Activated T-helper 1 cell treated with anti-CD3 and anti-CD28 coated beads, Interleukin-12 subunit alpha, Interleukin-12 subunit beta, Interleukin-2, Interleukin-4 antibody, amounts not matched to agents 30 ng/mL and 10 ng/mL and 1 ng/mL, durations not matched to agents 14 hours and 24 hours and 36 hours (primary cell): ENCODE data around the gene KDM4C. TPM values are rescaled to one million over a fixed set of nuclear protein-coding genes. Genes with fewer than 3 reads are reported as not detected.
A peak's percentile ranks its signal among the peaks of the same experiment; 100 is the strongest.
"Not testable (repeated sequence)": the region's sequence is repeated elsewhere in the genome, so short reads cannot be mapped to it uniquely, and the experiment has no call there.

Experiments used
- DNase-seq: peaks from one replicate; pipeline ENCODE4 v3.0.0; 2021; ENCODE audit warnings: low spot score
- H3K27ac Mint-ChIP-seq: one replicate; pipeline ENCODE4 v1.8.0; 2021; ENCODE audit warnings: mild to moderate bottlenecking, mixed read lengths
- H3K27me3 Mint-ChIP-seq: one replicate; pipeline ENCODE4 v1.8.0; 2022; ENCODE audit warnings: mild to moderate bottlenecking, moderate library complexity, mixed read lengths; ENCODE audit not compliant: insufficient read depth
- H3K36me3 Mint-ChIP-seq: one replicate; pipeline ENCODE4 v1.8.0; 2021; ENCODE audit warnings: low read depth, mixed read lengths
- H3K4me1 Mint-ChIP-seq: one replicate; pipeline ENCODE4 v1.8.0; 2021; ENCODE audit warnings: low read depth, mixed read lengths
- H3K4me3 Mint-ChIP-seq: one replicate; pipeline ENCODE4 v1.8.0; 2021; ENCODE audit warnings: mild to moderate bottlenecking, moderate library complexity, mixed read lengths
- H3K9me3 Mint-ChIP-seq: one replicate; pipeline ENCODE4 v1.8.0; 2021; ENCODE audit warnings: mixed read lengths
- intact Hi-C: fragments of 100-400 bp; cut with micrococcal nuclease; formaldehyde crosslinking; loops from one replicate; pipeline ENCODE4 v1.15.1; 2024
- total RNA-seq: library from RNA; stranded (reverse); gene quantifications from 2 replicates; pipeline ENCODE4 v1.2.3, GENCODE V29; 2022

KDM4C gene
- total RNA-seq, 1 donor from 2014 or later = 35.9 TPM

GRCh38 chr9:6739218-6739617, 18.6 kb upstream of the KDM4C start:
- DNase-seq = no peak
- no peaks in the 10 kb centered on the region for H3K9me3 Mint-ChIP-seq

GRCh38 chr9:6748861-6749260, 8.9 kb upstream of the KDM4C start:
- peaks cover 12% of the 10 kb centered on the region for H3K4me1 Mint-ChIP-seq
- H3K36me3 Mint-ChIP-seq, H3K4me3 Mint-ChIP-seq, intact Hi-C loops, H3K9me3 Mint-ChIP-seq, H3K27ac Mint-ChIP-seq, H3K27me3 Mint-ChIP-seq, DNase-seq: not testable (repeated sequence)

More at GRCh38 chr9:6739218-6739617, 18.6 kb upstream of the KDM4C start:
- Mint-ChIP-seq H3K27ac (no peak overlapping the region), H3K36me3 (no peaks in the 10 kb centered on the region), H3K4me3 (no peak overlapping the region), H3K4me1 (no peaks in the 10 kb centered on the region), H3K27me3 (no peaks in the 10 kb centered on the region)
- intact Hi-C loops = loop anchor here (5.0 kb wide), 1 partner anchor 152 kb away; no protein-coding TSS in a partner anchor

DNA sequence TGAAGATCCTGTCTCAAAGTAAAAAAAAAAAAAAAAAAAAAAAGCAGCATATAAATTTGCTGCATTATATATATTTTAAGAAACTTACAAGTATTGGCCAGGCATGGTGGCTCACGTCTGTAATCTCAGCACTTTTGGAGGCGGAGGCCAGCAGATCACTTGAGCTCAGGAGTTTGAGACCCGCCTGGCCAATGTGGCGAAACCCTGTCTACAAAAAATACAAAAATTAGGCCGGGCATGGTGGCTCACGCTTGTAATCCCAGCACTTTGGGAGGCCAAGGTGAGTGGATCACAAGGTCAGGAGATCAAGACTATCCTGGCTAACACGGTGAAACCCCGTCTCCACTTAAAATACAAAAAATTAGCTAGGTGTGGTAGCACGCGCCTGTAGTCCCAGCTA, 2.9 kb upstream of the KDM4C start:
- H3K27ac Mint-ChIP-seq, H3K27me3 Mint-ChIP-seq, H3K4me3 Mint-ChIP-seq, H3K9me3 Mint-ChIP-seq, DNase-seq, H3K36me3 Mint-ChIP-seq: not testable (repeated sequence)
- peaks cover 20% of the 10 kb centered on the region for H3K4me1 Mint-ChIP-seq
- intact Hi-C loops = loop anchor here (5.0 to 10.0 kb wide), 8 partner anchors 62 to 1128 kb away; partner anchors contain the start of genes ERMP1 and RIC1

DNA sequence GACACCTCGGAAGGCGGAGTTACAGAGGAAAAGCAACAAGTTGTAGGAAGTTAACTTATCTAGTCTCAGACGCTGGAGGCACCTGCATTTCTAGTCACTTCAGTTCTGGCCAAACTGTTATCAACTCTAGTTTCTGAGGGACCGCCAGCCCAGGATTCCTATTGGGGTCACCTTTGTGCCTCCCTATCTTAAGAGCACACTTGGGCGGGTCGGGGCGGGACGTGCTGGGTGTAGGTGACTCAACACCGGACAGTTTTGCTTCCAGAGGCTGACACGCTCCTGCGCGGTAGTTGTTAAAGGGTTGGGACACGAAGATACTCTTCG, 679 bp upstream of the KDM4C start:
- H3K36me3 Mint-ChIP-seq = no peaks in the 10 kb centered on the region
- intact Hi-C loops = loop anchor here (1.0 to 10.0 kb wide), 15 partner anchors 41 to 1220 kb away; partner anchors contain the start of genes ERMP1, RIC1 and UHRF2
- H3K4me3 Mint-ChIP-seq = peak overlapping the region; percentile 99
- H3K27ac Mint-ChIP-seq = peak overlapping the region; percentile 99
- no peaks in the 10 kb centered on the region for H3K27me3 Mint-ChIP-seq
- H3K9me3 Mint-ChIP-seq = no peaks in the 10 kb centered on the region
- H3K4me1 Mint-ChIP-seq = peaks cover 12% of the 10 kb centered on the region
- peak; percentile 67 for DNase-seq

DNA sequence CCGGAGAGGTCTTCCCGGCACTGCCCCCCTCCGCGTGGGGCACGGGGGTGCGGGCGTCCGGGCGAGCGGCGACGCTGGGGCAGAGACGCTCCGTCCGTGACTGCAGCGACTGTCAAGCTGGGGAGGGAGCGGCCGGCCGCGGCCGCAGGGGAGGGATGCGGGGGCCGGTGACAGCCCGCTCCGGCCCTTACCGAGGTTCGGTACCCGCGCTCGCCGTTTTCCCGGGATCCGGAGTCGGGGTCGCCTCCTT, 400 bp downstream of the KDM4C start:
- intact Hi-C loops = loop anchor here (5.0 to 10.0 kb wide), 8 partner anchors 59 to 1131 kb away; partner anchors contain the start of genes ERMP1 and RIC1
- peaks cover 15% of the 10 kb centered on the region for H3K4me1 Mint-ChIP-seq
- peak overlapping the region; percentile 99 for H3K4me3 Mint-ChIP-seq
- no peaks in the 10 kb centered on the region for H3K27me3 Mint-ChIP-seq
- H3K36me3 Mint-ChIP-seq = peaks cover 4% of the 10 kb centered on the region
- H3K27ac Mint-ChIP-seq = peak overlapping the region; percentile 99
- DNase-seq = no peak
- peaks cover 2% of the 10 kb centered on the region for H3K9me3 Mint-ChIP-seq

- Mint-ChIP-seq H3K27me3 (no peaks in the 10 kb centered on the region), H3K27ac (peak overlapping the region; percentile 99), H3K4me1 (peaks cover 19% of the 10 kb centered on the region), H3K4me3 (peak overlapping the region; percentile 99), H3K36me3 (peaks cover 8% of the 10 kb centered on the region), H3K9me3 (peaks cover 5% of the 10 kb centered on the region)
- intact Hi-C loops = loop anchor here (5.0 to 10.0 kb wide), 8 partner anchors 59 to 1131 kb away; partner anchors contain the start of genes ERMP1 and RIC1
- peak; percentile 42 for DNase-seq
Measured at GRCh38 chr9:6758498-6759184, 868 bp downstream of the KDM4C start.

DNA sequence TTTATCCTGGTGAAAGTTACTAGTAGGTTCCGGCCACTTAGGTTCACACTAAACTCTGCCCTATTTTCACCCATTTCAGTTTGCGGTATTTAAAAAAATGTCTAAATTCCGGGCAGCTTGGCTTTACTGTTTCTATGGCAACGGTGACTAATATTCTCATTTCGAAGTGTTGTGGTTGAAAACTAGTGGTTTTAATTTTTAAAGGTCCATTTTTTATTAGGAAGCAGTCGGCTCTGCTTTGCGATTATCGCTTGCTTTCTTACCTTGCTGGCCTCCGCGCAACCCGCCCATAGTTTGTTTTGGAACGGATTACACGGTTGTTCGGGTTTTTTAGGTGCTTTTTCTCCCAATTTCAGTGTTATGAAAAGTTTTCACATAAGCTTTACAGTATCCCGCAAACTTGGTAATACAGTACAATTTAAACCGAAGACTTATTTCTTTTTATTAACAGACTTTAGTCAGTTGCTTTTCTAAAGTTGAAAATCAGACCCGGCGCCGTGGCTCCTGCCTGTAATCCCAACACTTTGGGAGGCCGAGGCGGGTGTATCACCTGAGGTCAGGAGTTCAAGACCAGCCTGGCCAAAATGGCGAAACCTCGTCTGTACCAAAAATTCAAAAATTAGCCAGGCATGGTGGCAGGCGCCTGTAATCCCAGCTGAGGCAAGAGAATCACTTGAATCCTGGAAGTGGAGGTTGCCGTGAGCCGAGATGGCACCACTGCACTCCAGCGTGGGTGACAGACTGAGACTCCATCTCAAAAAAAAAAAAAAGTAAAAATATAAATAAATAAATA, 1.6 kb downstream of the KDM4C start:
- no peaks in the 10 kb centered on the region for H3K27me3 Mint-ChIP-seq
- DNase-seq = no peak
- peaks cover 8% of the 10 kb centered on the region for H3K36me3 Mint-ChIP-seq
- peaks cover 27% of the 10 kb centered on the region for H3K4me1 Mint-ChIP-seq
- H3K4me3 Mint-ChIP-seq = peak overlapping the region; percentile 99
- H3K27ac Mint-ChIP-seq = peak overlapping the region; percentile 99
- intact Hi-C loops = loop anchor here (5.0 to 10.0 kb wide), 8 partner anchors 58 to 1132 kb away; partner anchors contain the start of genes ERMP1 and RIC1
- peaks cover 5% of the 10 kb centered on the region for H3K9me3 Mint-ChIP-seq

DNA sequence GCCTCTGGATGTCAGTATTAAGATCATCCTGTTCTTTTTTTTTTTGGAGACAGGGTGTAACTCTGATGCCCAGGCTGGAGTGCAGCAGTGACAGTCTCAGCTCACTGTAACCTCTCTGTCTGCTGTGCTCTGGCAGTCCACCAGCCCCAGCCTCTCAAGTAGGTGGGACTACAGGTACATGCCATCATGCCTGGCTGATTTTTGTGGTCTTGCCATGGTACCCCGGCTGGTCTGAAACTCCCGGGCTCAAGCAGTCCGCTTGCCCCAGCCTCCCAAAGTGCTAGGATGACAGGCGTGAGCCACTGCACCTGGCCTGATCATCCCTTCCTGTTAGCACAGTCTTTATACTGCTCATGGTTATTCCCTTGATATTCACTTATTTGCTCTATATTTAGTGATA, 3.5 kb downstream of the KDM4C start:
- Mint-ChIP-seq H3K4me1 (peaks cover 37% of the 10 kb centered on the region), H3K36me3 (peaks cover 15% of the 10 kb centered on the region), H3K4me3 (no peak overlapping the region), H3K9me3 (peaks cover 5% of the 10 kb centered on the region), H3K27ac (no peak overlapping the region), H3K27me3 (no peaks in the 10 kb centered on the region)
- no peak for DNase-seq
- intact Hi-C loops = no loop called here

DNA sequence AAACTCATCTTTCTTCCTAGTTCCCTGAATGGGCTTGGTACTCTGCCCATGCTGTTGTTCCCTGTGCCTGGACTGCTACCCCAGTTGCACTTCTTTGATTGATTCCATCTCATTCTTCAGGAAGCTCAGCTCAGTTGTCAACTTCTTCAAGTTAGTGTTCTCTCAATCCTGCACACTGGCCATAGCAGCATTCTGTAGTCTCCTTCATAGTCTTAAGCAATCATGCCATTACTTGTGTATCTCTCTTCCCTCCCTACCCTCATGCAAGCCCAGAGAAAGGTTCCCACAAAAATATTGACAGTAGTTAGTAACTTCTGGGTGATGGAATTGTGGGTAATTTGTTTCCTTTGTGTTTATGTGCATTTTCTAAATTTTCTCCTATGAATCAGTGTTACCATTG, 5.5 kb downstream of the KDM4C start:
- H3K27ac Mint-ChIP-seq = no peak overlapping the region
- peaks cover 15% of the 10 kb centered on the region for H3K36me3 Mint-ChIP-seq
- peaks cover 30% of the 10 kb centered on the region for H3K4me1 Mint-ChIP-seq
- no peak for DNase-seq
- intact Hi-C loops = no loop called here
- no peaks in the 10 kb centered on the region for H3K27me3 Mint-ChIP-seq
- no peak overlapping the region for H3K4me3 Mint-ChIP-seq
- peaks cover 5% of the 10 kb centered on the region for H3K9me3 Mint-ChIP-seq

DNA sequence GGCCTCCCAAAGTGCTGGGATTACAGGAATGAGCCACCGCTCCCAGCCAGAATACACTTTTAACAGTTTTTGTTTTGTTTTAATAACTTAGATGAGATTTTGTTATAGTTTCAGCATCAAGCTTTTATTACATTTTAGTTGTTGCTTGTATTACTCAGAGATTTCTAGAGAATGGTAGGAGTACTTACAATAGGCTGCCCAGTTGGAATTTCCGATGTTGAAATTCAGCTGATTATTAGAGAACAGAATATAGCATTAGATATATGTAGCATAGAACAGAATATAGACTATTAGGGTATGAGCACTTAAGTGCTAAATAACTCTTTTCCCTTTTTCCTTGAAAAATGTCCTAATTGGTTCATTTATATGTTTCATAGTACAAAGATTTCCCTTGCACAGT, 6.2 kb downstream of the KDM4C start:
- intact Hi-C loops = no loop called here
- H3K36me3 Mint-ChIP-seq = peaks cover 15% of the 10 kb centered on the region
- H3K27me3 Mint-ChIP-seq = no peaks in the 10 kb centered on the region
- DNase-seq = no peak
- no peak overlapping the region for H3K4me3 Mint-ChIP-seq
- peaks cover 5% of the 10 kb centered on the region for H3K9me3 Mint-ChIP-seq
- H3K4me1 Mint-ChIP-seq = peaks cover 31% of the 10 kb centered on the region
- no peak overlapping the region for H3K27ac Mint-ChIP-seq

DNA sequence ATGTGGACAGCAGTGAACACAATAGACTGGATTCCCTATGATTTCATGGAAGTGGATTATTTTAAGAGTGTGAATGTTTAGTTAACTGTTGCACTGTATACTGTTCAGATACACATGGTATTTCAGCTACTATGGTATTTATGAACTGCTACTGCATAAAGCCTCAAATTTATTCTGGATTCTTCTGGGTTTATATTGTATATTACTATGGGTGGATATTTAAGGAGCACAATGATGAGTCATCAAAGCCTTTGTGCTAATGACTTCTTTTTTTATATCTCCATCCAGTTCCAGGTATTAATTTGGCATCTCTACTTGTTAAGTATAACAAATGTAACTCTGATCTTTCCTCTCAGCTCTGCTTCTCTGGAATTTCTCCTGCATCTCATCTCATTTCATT, 6.8 kb downstream of the KDM4C start:
- H3K4me1 Mint-ChIP-seq = peaks cover 36% of the 10 kb centered on the region
- intact Hi-C loops = no loop called here
- H3K27me3 Mint-ChIP-seq = no peaks in the 10 kb centered on the region
- peaks cover 15% of the 10 kb centered on the region for H3K36me3 Mint-ChIP-seq
- H3K9me3 Mint-ChIP-seq = peaks cover 5% of the 10 kb centered on the region
- no peak overlapping the region for H3K4me3 Mint-ChIP-seq
- no peak for DNase-seq
- no peak overlapping the region for H3K27ac Mint-ChIP-seq

DNA sequence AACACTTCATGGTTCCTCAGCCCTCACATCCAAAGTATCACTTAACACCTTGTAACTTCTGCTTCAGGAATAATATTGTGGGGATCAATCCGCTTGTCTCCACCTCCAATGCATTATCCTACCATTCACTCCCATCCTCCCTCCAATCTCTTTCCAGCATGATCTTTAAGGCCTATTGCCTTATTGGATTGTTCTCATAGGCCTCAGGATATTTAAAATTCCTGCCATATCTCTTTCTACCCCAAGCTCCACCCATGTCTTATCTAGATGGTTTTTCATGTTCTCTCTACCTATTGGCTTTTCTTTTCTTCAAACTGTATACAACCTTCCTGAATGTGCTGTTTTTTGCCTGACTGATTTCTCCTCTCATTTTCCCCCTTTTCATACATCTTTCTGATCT, 7.2 kb downstream of the KDM4C start:
- intact Hi-C loops = no loop called here
- Mint-ChIP-seq H3K4me1 (peaks cover 34% of the 10 kb centered on the region), H3K27me3 (no peaks in the 10 kb centered on the region), H3K27ac (no peak overlapping the region), H3K36me3 (peaks cover 15% of the 10 kb centered on the region), H3K9me3 (peaks cover 5% of the 10 kb centered on the region), H3K4me3 (no peak overlapping the region)
- DNase-seq = no peak

DNA sequence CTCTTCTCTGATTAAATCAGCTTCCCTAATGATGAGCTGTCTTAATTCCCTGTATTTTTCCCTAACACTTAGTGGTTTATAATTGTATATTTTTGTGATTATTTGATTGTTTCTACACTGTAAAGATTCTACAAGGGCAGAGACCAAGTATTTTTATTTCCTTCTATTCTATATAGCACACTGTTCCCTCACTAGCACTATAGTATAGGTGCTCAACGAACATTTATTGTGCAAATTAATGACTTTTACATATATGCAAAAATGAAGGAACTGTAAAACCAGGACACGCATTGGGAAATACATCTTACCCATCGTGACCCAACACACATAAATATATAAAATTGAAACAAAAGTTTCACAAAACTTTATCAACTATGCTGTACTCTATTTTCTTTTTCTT, 7.6 kb downstream of the KDM4C start:
- Mint-ChIP-seq H3K4me1 (peaks cover 31% of the 10 kb centered on the region), H3K27me3 (no peaks in the 10 kb centered on the region), H3K36me3 (peaks cover 15% of the 10 kb centered on the region), H3K9me3 (peaks cover 5% of the 10 kb centered on the region), H3K27ac (no peak overlapping the region), H3K4me3 (no peak overlapping the region)
- DNase-seq = no peak
- intact Hi-C loops = no loop called here
